NCI-H2196 (cell line): ENCODE data around the gene MKNK2.

ENCODE experiments used
- DNase-seq: peaks from one replicate; lab custom pipeline; 2025; ENCODE audit not compliant: unreplicated experiment; lab: John Stamatoyannopoulos, UW

The MKNK2 gene

DNA sequence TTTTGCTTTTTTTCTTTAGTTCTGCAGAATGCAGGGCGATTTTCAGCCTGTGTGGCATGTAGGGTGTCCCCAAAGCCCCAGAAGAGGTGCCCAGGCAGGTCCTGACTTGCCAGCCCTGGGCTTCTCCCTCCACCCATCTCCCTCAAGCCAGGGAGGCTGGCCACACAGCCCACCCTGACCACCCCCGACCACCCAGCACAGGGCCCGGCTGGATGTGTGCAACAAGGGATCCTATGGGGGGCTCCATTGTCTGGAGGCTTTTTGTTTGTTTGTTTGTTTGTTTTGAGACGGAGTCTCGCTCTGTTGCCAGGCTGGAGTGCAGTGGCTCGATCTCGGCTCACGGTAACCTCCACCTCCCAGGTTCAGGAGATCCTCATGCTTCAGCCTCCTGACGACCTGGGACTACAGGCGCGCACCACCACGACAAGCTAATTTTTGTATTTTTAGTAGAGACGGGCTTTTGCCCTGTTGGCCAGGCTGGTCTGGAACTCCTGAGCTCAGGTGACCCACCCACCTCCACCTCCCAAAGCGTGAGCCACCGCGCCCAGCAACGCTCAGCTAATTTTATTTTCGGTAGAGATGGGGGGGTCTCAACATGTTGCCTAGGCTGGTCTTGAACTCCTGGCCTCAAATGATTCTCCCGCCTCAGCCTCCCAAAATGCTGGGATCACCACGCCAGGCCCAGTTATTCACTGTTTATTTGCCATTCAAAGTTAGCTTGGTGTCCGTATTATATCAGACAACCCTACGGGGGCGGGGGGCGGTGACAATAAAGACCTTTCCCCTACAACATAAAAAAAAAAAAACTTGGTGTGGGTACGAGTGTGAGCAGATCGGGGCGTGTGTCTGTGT lies 7.8 kb upstream of the MKNK2 start:
- no peak for DNase-seq

GRCh38 chr19:2057484-2058469 lies 6.7 kb upstream of the MKNK2 start:
- DNase-seq, result no peak

- no peak for DNase-seq
Observed at GRCh38 chr19:2056837-2057192, 5.8 kb upstream of the MKNK2 start.

DNA sequence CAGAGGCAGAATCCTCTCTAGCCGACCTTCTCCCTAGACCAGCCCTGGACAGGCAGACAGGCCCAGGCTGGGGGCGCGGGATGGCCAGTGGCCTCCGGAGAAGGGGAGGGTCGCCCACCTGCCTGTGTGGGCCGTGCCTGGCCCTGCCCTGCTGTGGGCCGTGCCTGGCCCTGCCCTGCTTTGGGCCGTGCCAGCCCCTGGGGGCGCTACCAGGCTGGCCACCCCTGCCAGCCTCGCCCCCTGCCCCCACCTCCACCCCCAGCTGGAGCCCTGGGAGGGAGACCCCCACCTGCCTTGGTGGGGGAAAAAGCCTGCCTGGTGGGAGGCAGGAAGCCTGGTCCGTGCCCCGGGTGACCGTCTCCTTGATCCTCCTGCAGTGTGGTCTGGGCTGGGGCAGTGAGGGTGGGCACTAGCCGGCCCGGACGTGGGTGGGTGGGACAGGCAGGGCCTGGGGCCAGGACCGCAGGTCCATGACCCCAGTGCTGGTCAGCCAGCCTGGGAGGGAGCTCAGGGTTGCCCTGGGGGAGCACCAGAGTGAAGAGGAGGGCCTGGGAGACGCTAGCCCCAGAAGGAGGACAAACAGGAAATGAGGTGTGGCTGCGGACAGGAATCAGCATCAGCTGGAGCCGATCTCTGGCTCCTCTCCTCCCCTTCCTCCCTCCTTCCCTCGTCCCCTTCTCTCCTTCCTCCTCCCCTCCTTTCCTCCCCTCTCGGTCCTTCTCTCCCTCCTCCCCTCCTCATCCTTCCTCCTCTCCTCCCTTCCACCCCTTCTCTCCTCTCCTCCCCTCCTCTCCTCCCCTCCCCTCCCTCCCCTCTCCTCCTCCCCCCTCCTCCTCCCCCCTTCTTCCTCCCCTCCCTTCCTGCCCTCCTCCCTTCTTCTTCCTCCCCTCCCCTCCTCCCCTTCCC lies 5.1 kb upstream of the MKNK2 start:
- no peak for DNase-seq

- DNase-seq, result no peak
Observed at GRCh38 chr19:2054763-2055162, 3.7 kb upstream of the MKNK2 start.

GRCh38 chr19:2053601-2054389 lies 2.8 kb upstream of the MKNK2 start:
- peak; percentile 76 for DNase-seq

DNA sequence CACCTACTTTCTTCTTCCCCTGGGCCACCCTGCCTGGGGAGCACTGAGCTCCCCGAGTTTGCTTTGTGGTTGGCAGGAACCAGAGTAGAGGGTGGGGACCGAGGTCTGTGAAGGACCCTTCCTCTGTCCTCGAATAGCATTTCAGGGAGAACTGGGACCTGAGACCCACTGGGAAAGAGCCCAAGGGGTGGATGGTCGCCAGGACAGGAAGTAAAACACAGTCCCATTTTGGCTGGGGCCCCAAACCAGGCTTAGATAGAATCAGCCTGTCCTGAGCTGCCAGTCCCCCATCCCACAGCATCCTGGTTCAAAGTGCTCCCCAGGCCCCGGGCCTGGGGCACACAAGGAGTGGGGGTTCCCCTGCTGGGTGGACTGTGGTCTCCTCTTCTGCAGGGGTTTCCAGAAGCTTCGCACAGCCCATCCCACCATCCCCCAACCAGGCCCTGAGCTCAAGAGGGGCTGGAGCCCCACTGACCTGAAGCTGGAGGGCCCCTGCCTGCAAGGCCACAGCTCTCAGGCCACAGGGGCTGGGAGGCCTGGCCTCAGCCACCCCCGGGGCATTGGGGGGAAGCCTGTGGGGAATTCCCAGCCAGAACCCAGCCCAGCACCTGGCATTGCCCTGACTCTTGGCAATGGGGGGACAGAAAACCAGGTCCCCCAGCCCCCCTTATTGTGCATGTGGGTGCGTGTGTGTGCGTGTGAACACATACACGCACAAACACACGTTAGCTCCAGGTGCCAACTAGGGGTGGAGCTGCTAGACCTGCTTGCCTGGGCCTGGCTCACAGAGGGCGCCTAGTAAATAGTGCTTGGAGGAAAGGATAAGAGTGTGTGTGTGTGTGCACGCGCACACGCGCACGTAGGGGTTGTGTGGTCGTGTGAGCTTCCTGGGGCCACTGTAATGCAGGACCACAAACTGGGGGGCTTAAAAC lies 995 bp upstream of the MKNK2 start:
- peak; percentile 54 for DNase-seq

GRCh38 chr19:2050349-2050990 lies 574 bp downstream of the MKNK2 start:
- no peak for DNase-seq

DNA sequence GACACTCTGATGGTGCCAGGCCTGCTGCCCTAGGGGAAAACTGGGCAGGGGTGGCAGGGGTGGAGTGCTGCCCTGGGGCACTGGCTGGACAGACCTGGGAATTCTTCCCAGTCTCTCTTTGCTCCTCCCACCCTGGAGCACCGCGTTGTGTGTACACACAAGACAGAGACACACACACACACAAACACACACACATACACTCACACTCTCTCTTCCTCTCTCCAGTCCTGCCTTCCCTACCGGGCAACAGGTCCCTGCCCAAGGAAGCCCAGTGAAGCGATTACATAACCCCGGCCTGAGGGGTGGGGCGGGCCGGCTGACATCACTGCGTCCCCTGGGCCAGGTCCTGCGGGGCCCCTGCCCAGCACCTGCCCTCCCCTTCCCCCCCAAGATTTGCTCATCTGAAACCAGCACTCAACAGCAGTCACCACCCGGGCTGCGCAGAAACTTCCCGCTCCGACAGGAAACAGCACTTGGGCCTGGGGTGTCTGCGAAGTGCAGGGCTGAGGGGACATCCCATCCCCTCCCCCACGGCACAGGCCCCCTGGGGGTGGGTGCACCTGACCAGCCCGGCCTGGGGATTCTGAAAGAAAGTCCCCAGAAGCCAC lies 1.2 kb downstream of the MKNK2 start:
- peak; percentile 80 for DNase-seq

- no peak for DNase-seq
Observed at GRCh38 chr19:2048959-2049740, 1.9 kb downstream of the MKNK2 start.

DNA sequence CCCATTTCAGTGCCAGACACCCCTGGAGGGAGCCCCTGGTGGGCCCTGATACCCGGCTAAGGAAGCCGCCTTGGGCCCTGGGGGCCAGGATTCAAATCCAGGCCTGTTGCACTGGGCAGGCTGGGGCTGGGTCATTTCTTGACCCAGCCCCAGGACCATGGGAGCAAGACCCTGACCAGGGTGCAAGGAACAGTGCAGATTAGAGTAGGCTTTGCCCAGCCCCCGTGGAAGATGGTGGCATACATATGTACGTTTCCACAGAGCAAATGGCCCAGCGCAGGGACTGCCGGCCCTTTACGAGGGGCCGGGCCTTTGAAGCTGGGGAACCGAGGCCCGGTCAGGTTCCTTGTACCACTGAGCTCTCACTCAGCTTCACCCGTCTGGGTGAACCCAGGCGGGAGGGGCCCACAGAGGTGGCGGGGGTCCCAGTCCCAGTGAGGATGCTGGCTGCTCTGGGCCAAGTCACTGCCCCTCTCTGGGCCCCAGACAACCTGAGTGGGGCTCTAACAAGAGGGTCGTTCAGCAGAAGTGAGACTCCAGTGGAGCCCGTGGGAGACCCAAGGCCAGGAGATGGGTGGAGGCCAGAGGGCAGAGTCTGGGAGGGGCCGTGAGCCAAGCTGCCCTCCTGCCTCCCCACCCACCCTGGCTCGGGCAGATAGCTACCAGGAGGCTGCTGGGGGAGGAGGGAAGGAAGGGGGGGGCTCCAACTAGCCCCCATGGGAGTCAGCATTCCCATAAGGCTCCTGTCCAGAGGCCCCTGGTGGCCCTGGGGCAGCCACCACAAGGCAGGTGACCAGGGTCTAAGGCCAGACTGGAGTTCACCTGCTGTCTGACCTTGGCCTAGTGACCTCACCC lies 2.7 kb downstream of the MKNK2 start:
- no peak for DNase-seq

GRCh38 chr19:2047449-2048103 lies 3.5 kb downstream of the MKNK2 start:
- no peak for DNase-seq

GRCh38 chr19:2047076-2047448 lies 4.0 kb downstream of the MKNK2 start:
- no peak for DNase-seq

DNA sequence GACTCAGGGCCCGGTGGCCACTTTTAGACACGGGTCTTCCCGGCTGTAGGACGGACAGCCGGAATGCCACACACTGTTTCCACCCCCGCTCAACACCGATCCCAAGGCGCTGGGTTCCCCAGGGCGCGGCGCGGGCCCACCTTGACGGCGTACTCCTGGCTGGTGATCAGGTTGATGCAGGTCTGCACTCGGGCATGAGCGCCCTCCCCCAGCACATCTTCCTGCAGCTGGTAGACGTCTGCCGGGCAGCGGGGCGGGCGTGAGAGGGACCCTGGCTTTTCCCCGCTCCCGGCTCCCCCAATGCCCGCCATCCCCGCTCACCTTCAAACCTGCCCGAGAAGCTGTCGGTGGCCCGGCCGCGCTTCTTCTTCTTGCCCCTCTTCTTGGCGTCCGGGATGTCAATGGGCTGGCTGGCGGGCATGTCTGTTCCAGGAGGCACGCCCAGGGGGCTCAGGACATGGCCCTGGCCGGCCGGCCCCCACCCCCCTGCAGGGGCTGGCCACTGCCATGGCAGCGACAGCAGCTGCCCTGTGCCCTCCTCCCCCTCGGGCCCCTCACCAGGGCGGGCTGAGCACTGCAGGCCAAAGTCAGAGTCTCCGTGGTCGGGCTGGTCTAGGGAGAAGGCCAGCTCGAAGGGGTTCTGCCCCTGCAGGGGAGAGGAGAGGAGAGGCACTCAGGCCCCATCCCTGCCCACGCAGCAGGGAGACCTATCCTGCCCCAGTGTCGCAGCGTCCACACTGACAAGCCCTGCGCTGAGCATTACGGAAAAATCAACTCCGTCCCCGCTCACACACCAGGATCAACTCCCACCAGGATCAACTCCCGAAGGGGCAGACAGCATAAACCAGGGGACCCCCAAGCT lies 4.8 kb downstream of the MKNK2 start:
- no peak for DNase-seq

- no peak for DNase-seq
Observed at GRCh38 chr19:2045501-2046045, 5.5 kb downstream of the MKNK2 start.
